Esophagus muscularis mucosa (tissue), 4 donors: ENCODE data around the gene QRICH1.

Experiments used
- EP300 ChIP-seq: sonication (generic); formaldehyde crosslinking; IDR thresholded peaks from one replicate; pipeline ENCODE4 v1.6.1; 2017; ENCODE audit warnings: antibody characterized with exemption
- POLR2A ChIP-seq: fragments of 450-650 bp; IDR thresholded peaks from one replicate; pipeline ENCODE4 v1.6.1; 2017; ENCODE audit warnings: antibody characterized with exemption, moderate library complexity, mild to moderate bottlenecking, low read depth
- TF ChIP-seq, protein P1 (sequence below), 3 experiments: fragments of 200-600 bp in 2 of 3; fragments of 450-650 bp in 1 of 3; sonication (generic) in 2 of 3; IDR thresholded peaks; one replicate each; pipeline ENCODE4 v1.5.1; 2017 to 2019; ENCODE audit warnings: antibody characterized with exemption in 3 of 3, mild to moderate bottlenecking in 2 of 3, moderate library complexity in 1 of 3

DNA sequence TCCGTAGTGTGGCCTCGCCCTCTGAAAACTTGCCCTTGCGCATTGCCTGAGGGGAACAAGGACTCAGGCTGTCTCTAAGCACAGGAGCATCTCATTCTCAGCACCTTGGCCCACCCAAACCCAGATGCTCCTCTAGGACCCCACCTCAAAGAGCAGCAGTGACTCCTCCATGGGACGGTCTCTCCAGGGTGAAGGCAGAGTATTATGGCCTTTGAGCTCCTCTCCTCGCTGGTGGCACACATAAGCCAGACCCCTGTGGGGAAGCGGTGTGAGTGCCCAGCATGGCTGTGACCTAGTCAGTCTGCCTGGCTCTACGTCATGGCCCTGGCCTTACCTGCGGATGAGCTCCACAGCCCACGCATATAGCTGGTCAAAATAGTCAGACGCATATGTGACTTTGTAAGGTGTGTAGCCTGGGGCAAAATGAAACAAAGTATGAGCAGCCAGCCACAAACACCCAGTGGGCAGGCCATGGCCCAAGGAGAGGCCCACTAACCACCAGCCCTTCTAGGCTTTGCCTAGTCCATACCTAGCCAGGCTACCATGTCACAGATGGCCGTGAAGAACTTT is 6.3 kb upstream of the QRICH1 start:
- no peak for TF ChIP-seq POLR2A
- TF ChIP-seq, protein P1, sequence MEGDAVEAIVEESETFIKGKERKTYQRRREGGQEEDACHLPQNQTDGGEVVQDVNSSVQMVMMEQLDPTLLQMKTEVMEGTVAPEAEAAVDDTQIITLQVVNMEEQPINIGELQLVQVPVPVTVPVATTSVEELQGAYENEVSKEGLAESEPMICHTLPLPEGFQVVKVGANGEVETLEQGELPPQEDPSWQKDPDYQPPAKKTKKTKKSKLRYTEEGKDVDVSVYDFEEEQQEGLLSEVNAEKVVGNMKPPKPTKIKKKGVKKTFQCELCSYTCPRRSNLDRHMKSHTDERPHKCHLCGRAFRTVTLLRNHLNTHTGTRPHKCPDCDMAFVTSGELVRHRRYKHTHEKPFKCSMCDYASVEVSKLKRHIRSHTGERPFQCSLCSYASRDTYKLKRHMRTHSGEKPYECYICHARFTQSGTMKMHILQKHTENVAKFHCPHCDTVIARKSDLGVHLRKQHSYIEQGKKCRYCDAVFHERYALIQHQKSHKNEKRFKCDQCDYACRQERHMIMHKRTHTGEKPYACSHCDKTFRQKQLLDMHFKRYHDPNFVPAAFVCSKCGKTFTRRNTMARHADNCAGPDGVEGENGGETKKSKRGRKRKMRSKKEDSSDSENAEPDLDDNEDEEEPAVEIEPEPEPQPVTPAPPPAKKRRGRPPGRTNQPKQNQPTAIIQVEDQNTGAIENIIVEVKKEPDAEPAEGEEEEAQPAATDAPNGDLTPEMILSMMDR (IDR thresholded peaks at IDR 0.05), result no peak
- TF ChIP-seq EP300, result no peak
